LNCaP clone FGC (cell line): ENCODE data around the gene MAPK6.

Experiments used
- DNase-seq: peaks from one replicate; pipeline ENCODE4 v3.0.0-alpha.2; 2011; ENCODE audit warnings: low read depth
- H3K4me3 ChIP-seq: 2 replicates; pipeline ENCODE4 v1.5.1; 2011; ENCODE audit warnings: mild to moderate bottlenecking, low read depth, low read length, control low read depth
- CTCF ChIP-seq: IDR thresholded peaks from 2 replicates; pipeline ENCODE4 v1.5.1; 2012; ENCODE audit warnings: mild to moderate bottlenecking; ENCODE audit not compliant: control insufficient read depth, insufficient read depth; ENCODE audit errors: extremely low read depth

The MAPK6 gene

GRCh38 chr15:52083603-52084002, 64.6 kb downstream of the MAPK6 start:
- no peak for TF ChIP-seq CTCF
- H3K4me3 ChIP-seq, result no peak overlapping the region
- DNase-seq, result no peak

- DNase-seq, result no peak
- H3K4me3 ChIP-seq, result no peak overlapping the region
- no peak for TF ChIP-seq CTCF
Observed at GRCh38 chr15:52085299-52085698, 66.3 kb downstream of the MAPK6 start.

- H3K4me3 ChIP-seq, result no peak overlapping the region
- no peak for DNase-seq
- no peak for TF ChIP-seq CTCF
Observed at GRCh38 chr15:52086011-52086786, 67.2 kb downstream of the MAPK6 start.

- DNase-seq, result no peak
- no peak overlapping the region for H3K4me3 ChIP-seq
- TF ChIP-seq CTCF, result no peak
Observed at GRCh38 chr15:52090193-52090592, 71.2 kb downstream of the MAPK6 start.

- no peak for DNase-seq
- H3K4me3 ChIP-seq, result no peak overlapping the region
- no peak for TF ChIP-seq CTCF
Observed at GRCh38 chr15:52093167-52093538, 74.1 kb downstream of the MAPK6 start.

- no peak for TF ChIP-seq CTCF
- no peak for DNase-seq
- H3K4me3 ChIP-seq, result no peak overlapping the region
Observed at GRCh38 chr15:52093539-52094510, 74.8 kb downstream of the MAPK6 start.
